NCI-H2196 (cell line): ENCODE measurements around the gene RHBDF1.
A peak's percentile ranks its signal among the peaks of the same experiment; 100 is the strongest.

Source experiments
- DNase-seq: peaks from one replicate; lab custom pipeline; 2025; ENCODE audit not compliant: unreplicated experiment; lab: John Stamatoyannopoulos, UW

Gene RHBDF1

GRCh38 chr16:74747-75334 is 2.4 kb upstream of the RHBDF1 start:
- no peak for DNase-seq

GRCh38 chr16:74051-74746 is 1.8 kb upstream of the RHBDF1 start:
- DNase-seq, result no peak

- DNase-seq, result peak; percentile 38
These were observed 660 bp downstream of the RHBDF1 start for GRCh38 chr16:71540-72401.

GRCh38 chr16:71210-71539 is 1.3 kb downstream of the RHBDF1 start:
- no peak for DNase-seq

GRCh38 chr16:69181-69580 is 3.2 kb downstream of the RHBDF1 start:
- DNase-seq, result no peak

- no peak for DNase-seq
These were observed 4.3 kb downstream of the RHBDF1 start for GRCh38 chr16:67884-68789.

GRCh38 chr16:67183-67791 is 5.1 kb downstream of the RHBDF1 start:
- peak; percentile 72 for DNase-seq

GRCh38 chr16:66309-67182 is 5.9 kb downstream of the RHBDF1 start:
- no peak for DNase-seq

GRCh38 chr16:65745-66144 is 6.7 kb downstream of the RHBDF1 start:
- peak; percentile 85 for DNase-seq

- no peak for DNase-seq
These were observed 7.5 kb downstream of the RHBDF1 start for GRCh38 chr16:64914-65255.

- DNase-seq, result peak; percentile 87
These were observed 8.2 kb downstream of the RHBDF1 start for GRCh38 chr16:63998-64913.

GRCh38 chr16:63466-63865 is 9.0 kb downstream of the RHBDF1 start:
- no peak for DNase-seq

GRCh38 chr16:62968-63391 is 9.5 kb downstream of the RHBDF1 start:
- no peak for DNase-seq

GRCh38 chr16:62283-62967 is 10.0 kb downstream of the RHBDF1 start:
- no peak for DNase-seq

- no peak for DNase-seq
These were observed 10.6 kb downstream of the RHBDF1 start for GRCh38 chr16:61879-62281.

GRCh38 chr16:60929-61878 is 11.2 kb downstream of the RHBDF1 start:
- no peak for DNase-seq

GRCh38 chr16:60166-60565 is 12.3 kb downstream of the RHBDF1 start:
- DNase-seq, result no peak
